HepG2 (cell line): Measurements from ENCODE around the gene PPP1CB. TPM values are rescaled to one million over a fixed set of nuclear protein-coding genes. Genes with fewer than 3 reads are reported as not detected.

Source experiments
- AFF4 ChIP-seq: sonication (generic); formaldehyde crosslinking; IDR thresholded peaks from 2 replicates; pipeline ENCODE4 v1.4.0; 2020; ENCODE audit warnings: missing genetic modification reagents
- BRCA1 ChIP-seq: sonication (generic); formaldehyde crosslinking; IDR thresholded peaks from 2 replicates; pipeline ENCODE4 v1.4.0; 2020; ENCODE audit warnings: missing genetic modification reagents
- CREBL2 ChIP-seq: sonication (generic); formaldehyde crosslinking; IDR thresholded peaks from 2 replicates; pipeline ENCODE4 v1.8.1; 2023; ENCODE audit warnings: missing genetic modification reagents, mild to moderate bottlenecking, borderline replicate concordance
- EEA1 ChIP-seq: sonication (generic); formaldehyde crosslinking; IDR thresholded peaks from 2 replicates; pipeline ENCODE4 v1.5.1; 2020; ENCODE audit warnings: mild to moderate bottlenecking, missing genetic modification reagents, borderline replicate concordance
- GFI1 ChIP-seq: sonication (generic); formaldehyde crosslinking; IDR thresholded peaks from 2 replicates; pipeline ENCODE4 v1.5.0; 2020; ENCODE audit warnings: missing genetic modification reagents, mild to moderate bottlenecking, borderline replicate concordance
- IKZF5 ChIP-seq: IDR thresholded peaks from 2 replicates; pipeline ENCODE4 v1.6.1; 2018; ENCODE audit warnings: missing genetic modification reagents, mild to moderate bottlenecking, missing compliant biosample characterization
- KDM6A ChIP-seq: IDR thresholded peaks from 2 replicates; pipeline ENCODE4 v1.6.1; 2016; ENCODE audit warnings: low read depth
- MIER3 ChIP-seq: IDR thresholded peaks from 2 replicates; pipeline ENCODE4 v1.6.1; 2016; ENCODE audit warnings: missing compliant biosample characterization, borderline replicate concordance
- MLXIP ChIP-seq: sonication (generic); formaldehyde crosslinking; IDR thresholded peaks from 2 replicates; pipeline ENCODE4 v1.9.0; 2021; ENCODE audit warnings: missing genetic modification reagents, borderline replicate concordance
- NKX3-1 ChIP-seq: sonication (generic); formaldehyde crosslinking; IDR thresholded peaks from 2 replicates; pipeline ENCODE4 v1.5.0; 2020; ENCODE audit warnings: missing genetic modification reagents
- NONO ChIP-seq, 2 experiments: fragments of 450-650 bp in 1 of 2; sonication (generic) in 1 of 2; formaldehyde crosslinking in 1 of 2; IDR thresholded peaks in 1 of 2; conservative IDR thresholded peaks in 1 of 2; 2 replicates each; pipeline versions ENCODE4 v1.6.1 to v1.8.0; 2017 to 2022; ENCODE audit warnings: mild to moderate bottlenecking in 1 of 2, missing genetic modification reagents in 1 of 2, moderate library complexity in 1 of 2
- PBX2 ChIP-seq: IDR thresholded peaks from 2 replicates; pipeline ENCODE4 v1.6.1; 2016; ENCODE audit warnings: control low read depth
- RFXANK ChIP-seq: IDR thresholded peaks from 2 replicates; pipeline ENCODE4 v1.6.1; 2016
- TAF15 ChIP-seq: fragments of 200-400 bp; formaldehyde crosslinking; IDR thresholded peaks from one replicate; pipeline ENCODE4 v1.6.1; 2018; ENCODE audit warnings: mild to moderate bottlenecking, low read depth, low read length; ENCODE audit not compliant: poor library complexity, severe bottlenecking
- THYN1 ChIP-seq: sonication (generic); formaldehyde crosslinking; IDR thresholded peaks from 2 replicates; pipeline ENCODE4 v1.8.1; 2023; ENCODE audit warnings: low read depth, mild to moderate bottlenecking, moderate library complexity, missing genetic modification reagents, borderline replicate concordance
- ZFP36L1 ChIP-seq: sonication (generic); formaldehyde crosslinking; IDR thresholded peaks from 2 replicates; pipeline ENCODE4 v1.8.0; 2022; ENCODE audit warnings: mild to moderate bottlenecking, missing genetic modification reagents, moderate library complexity
- ZNF292 ChIP-seq: sonication (generic); formaldehyde crosslinking; IDR thresholded peaks from 2 replicates; pipeline ENCODE4 v1.8.1; 2022; ENCODE audit warnings: mild to moderate bottlenecking, low read depth, missing genetic modification reagents, borderline replicate concordance
- ZNF44 ChIP-seq: sonication (generic); formaldehyde crosslinking; IDR thresholded peaks from 2 replicates; pipeline ENCODE4 v1.5.1; 2020; ENCODE audit warnings: mild to moderate bottlenecking, missing genetic modification reagents
- ZNF546 ChIP-seq: sonication (generic); formaldehyde crosslinking; conservative IDR thresholded peaks from 2 replicates; pipeline ENCODE4 v1.8.1; 2023; ENCODE audit warnings: mild to moderate bottlenecking, missing genetic modification reagents
- ZNF550 ChIP-seq: sonication (generic); formaldehyde crosslinking; IDR thresholded peaks from 2 replicates; pipeline ENCODE4 v1.4.0; 2020; ENCODE audit warnings: mild to moderate bottlenecking, missing genetic modification reagents, borderline replicate concordance
- polyA plus RNA-seq, 8 experiments: library from polyadenylated mRNA; depleted of rRNA in 3 of 8; stranded (reverse) in 7 of 8; unstranded in 1 of 8; fragments of >200 nt; fragmentation: Illumina TruSeq in 4 of 8; extraction: Trizol in 4 of 8; gene quantifications; 2 replicates each; pipeline versions ENCODE4 v1.2.1 to v1.2.3, GENCODE V29; 2011 to 2016; ENCODE audit warnings: low read depth in 4 of 8, missing spikeins in 1 of 8, mixed read lengths in 1 of 8; ENCODE audit not compliant: insufficient read depth in 1 of 8
- total RNA-seq, 5 experiments: library from RNA; depleted of rRNA; stranded (reverse); fragments of >200 nt; fragmentation: Illumina TruSeq; extraction: Trizol; gene quantifications; 2 replicates each; pipeline ENCODE4 v1.2.3, GENCODE V29; 2016; ENCODE audit warnings: low read depth in 1 of 5

The PPP1CB gene
- total and polyA plus RNA-seq, 2 of the 13 experiments (the other 11 are each of a cell fraction or from before 2014, with no cell fraction given) = 46.9 to 109 TPM

- TF ChIP-seq GFI1 (CRISPR knock-in tag) (no peak), BRCA1 (CRISPR knock-in tag) (peak; percentile 91), ZNF546 (CRISPR knock-in tag) (no peak), NKX3-1 (peak; percentile 86; the same call in 1 of the 2 replicates), ZNF550 (CRISPR knock-in tag) (peak; percentile 97), IKZF5 (CRISPR knock-in tag) (peak; percentile 85), NONO (IDR thresholded peaks at IDR 0.05) (no peak), NONO (CRISPR knock-in tag; conservative IDR thresholded peaks at IDR 0.05) (peak; percentile 86), CREBL2 (CRISPR knock-in tag) (peak; percentile 92; the same call in 1 of the 2 replicates), MIER3 (peak; percentile 65; the same call in 1 of the 2 replicates), KDM6A (CRISPR knock-in tag) (no peak), AFF4 (CRISPR knock-in tag) (no peak; the same call in none of the 2 replicates), PBX2 (no peak), TAF15 (peak; percentile 43), ZNF44 (CRISPR knock-in tag) (peak; percentile 53; the same call in 1 of the 2 replicates), EEA1 (CRISPR knock-in tag) (no peak; the same call in 1 of the 2 replicates), THYN1 (CRISPR knock-in tag) (no peak), MLXIP (CRISPR knock-in tag) (no peak), RFXANK (CRISPR knock-in tag) (no peak), ZNF292 (CRISPR knock-in tag) (no peak), ZFP36L1 (CRISPR knock-in tag) (0 out of 2 replicates have a peak, but pooled peaks have one; percentile 68)
These were observed at the start of gene PPP1CB (continued) for GRCh38 chr2:28751252-28751955.
